DLD1 (cell line): ENCODE results near the gene SLC16A7.
"Not testable (repeated sequence)": the region's sequence is repeated elsewhere in the genome, so short reads cannot be mapped to it uniquely, and the experiment has no call there.

ENCODE experiments used
- in situ Hi-C: cut with HindIII; loops from 2 replicates; pipeline ENCODE4 v1.10.0; 2017; ENCODE audit warnings: low sequenced_read_pairs

The SLC16A7 gene

DNA sequence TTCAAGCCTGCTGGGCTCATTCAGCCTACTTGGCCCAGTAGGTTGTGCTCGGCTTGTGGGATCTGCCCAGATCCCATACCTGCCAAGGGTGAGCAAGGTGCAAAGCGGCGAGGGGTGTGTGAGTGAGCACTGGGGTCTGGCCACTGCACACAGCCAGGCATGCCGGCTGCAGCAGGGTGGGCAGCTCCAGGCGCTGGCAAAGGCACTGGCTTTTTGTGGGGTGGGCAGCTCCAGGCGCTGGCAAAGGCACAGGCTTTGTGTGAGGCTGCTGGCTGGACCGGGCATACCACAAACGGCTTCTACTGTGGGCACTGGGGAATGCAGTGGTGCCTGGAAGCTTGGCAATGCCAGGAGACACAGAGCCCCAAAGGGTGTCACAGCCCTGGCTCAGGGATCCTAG lies 137.4 kb downstream of the SLC16A7 start:
- in situ Hi-C loops = no loop called here

DNA sequence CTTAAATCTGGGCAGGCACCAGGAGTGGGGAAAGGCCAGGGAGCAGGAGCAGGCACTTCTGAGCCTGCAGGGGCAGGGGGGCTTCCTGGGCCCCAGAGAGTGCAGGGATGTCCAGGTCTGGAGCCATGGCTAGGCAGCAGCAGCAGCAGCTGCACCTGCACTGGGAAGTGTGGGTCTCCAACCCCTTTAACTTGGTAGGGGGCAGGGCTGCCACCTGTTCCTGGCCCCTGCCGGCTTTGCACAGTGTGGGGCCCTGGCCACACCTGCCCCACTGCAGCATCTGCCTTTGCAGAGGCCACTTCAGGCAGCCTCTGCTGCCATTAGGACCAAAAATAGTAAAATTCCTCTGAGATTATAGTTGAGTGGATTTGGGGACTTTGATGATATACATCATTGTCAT lies 138.5 kb downstream of the SLC16A7 start:
- in situ Hi-C loops = no loop called here

DNA sequence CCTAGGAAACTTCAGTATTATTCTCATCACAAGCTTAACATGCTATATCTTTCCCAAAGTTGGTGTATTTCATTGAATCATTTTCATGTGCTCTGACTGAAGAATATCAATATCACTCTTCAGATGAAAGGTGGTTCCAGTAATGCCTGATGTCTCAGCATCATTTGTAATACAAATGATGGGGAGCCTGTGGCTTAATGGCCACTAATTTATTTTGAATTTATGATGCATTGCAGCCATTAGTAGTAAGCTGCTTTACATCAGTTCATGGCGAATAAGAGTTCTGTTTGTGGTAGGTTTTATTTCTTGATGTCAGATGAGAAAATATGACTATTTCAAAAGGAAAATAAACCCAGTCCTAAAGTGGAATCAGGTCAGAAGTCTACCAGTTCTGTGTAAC lies 139.4 kb downstream of the SLC16A7 start:
- in situ Hi-C loops = no loop called here

DNA sequence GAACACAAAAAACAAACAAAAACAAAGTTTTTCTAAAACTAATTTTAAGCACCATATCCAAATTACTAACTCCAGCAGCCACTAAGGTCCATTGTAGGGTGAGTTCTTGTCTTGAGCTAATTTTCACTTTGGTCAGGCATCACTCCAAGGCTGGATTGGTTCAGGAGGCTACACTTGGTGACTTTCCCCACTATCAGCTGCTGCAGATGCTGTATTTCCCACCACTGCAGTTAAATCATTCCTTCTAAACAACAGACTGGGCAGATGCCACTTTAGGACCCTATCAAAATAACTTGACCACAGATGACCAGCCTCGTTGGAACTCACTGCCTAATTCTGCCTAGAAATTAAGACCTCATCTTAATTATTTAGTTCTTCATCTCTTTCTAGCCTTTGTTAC lies 140.5 kb downstream of the SLC16A7 start:
- in situ Hi-C loops = no loop called here

DNA sequence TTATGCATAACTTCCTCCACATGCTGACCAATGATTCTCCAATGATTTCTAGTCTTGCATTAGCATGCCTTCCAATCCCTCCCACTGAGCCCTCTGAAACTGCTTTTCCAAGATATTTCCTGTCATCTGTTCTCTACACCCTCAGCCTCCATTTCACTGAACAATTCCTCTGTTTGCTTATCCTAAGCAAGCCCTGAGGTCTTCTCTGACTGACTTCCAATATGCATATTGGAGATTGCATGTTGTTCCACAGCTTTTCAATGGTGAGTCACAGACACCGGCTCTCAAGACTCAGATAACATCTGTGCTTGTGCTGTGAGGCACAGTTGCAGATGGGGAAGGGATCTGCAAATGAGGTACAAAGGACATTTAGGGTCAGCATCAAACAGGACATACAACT lies 141.0 kb downstream of the SLC16A7 start:
- in situ Hi-C loops = no loop called here

DNA sequence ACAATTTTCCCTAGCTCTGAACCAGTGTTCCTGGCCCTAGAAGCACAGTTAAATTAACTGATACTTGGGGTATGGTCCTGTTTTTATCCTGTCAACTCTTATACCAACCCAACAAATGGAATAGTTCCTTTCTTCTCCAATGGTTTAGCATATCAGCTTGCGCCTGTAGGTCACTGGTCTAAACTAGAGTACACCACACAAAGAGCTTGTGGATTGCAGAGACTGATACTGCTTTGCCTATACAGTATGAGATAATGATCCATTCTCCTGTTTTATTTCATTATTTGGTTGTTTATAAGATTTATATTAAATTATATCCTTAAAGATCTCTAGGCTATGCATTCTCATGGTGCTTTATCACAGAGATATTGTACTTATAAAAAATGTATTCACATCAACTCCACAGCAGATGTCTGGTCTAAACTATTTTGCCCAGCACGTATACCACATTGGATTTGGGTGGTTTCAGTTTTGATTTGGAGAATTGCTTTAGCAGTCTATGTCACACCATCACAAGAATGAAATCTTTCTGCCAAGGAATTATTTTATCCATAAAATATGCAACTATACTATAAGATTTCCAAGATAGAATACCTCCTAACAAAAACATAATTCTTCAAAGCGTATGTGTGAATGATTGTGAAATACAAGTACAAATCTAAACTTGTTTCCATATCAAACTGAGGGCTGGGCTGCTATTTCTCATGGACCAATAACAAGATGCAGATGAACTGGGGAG lies 142.1 kb downstream of the SLC16A7 start:
- in situ Hi-C loops = no loop called here

DNA sequence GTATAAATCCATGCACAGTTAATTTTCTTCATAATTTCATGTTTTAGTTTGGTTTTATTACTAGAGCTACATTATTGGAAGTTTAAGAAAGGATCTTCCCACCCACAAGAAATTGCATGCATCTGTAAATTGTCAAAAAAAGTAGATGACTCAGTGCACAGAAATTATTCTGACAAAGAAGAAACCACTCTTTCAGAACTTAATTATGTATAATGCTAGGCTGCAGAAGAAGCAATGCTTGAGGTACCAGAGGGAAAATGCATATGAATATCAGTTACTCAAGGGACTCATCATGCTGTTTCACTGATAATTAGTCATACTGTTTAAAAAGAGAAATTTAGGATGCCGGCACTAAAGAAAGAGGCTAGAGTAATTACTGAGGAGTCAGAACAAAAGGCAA lies 147.0 kb downstream of the SLC16A7 start:
- in situ Hi-C loops = no loop called here

DNA sequence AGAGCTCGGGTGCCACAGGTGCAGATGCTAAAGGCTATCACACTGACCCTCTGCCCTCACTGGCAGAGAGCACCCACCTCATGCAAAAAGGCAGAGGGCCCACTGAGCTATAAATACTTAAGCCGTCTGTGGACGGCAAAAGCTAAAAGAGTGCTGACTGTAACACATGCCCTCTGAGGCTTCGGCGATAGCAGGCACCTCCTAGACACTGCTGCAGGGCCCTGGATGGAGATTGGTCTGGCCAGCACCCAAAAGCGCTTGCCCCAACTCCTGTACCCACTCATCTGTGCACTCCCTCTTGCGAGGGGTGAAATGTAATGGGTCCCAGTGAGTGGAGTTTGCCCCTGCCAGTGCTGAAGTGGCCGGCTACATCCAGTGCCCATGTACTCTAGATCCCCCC lies 148.7 kb downstream of the SLC16A7 start:
- in situ Hi-C loops = no loop called here

DNA sequence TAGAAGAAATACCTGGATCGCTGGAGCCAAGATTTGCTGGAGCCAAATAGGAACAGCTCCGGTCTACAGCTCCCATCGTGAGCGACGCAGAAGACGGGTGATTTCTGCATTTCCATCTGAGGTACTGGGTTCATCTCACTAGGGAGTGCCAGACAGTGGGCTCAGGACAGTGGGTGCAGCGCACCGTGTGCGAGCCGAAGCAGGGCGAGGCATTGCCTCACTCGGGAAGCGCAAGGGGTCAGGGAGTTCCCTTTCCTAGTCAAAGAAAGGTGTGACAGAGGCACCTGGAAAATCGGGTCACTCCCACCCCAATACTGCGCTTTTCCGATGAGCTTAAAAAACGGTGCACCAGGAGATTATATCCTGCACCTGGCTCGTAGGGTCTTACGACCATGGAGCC lies 155.3 kb downstream of the SLC16A7 start:
- in situ Hi-C loops = not testable (repeated sequence)

DNA sequence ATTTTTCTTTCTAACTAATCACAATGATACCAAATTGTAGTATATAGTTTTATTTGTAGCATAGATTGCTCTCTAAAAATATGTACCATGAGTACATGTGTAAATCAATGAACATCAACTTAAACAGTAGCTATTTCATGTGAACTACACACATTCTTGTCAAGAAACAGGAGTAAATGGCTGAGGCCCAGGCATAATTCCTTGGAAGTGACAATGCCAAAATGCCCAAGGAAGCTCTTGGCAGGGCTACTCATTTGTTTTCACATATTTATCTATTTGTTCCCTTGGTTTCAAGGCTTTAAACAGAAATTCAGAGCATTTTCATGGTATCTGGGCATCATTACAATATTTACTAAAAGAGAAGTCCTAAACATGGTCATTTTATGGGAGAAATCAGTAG lies 165.7 kb downstream of the SLC16A7 start:
- in situ Hi-C loops = no loop called here

DNA sequence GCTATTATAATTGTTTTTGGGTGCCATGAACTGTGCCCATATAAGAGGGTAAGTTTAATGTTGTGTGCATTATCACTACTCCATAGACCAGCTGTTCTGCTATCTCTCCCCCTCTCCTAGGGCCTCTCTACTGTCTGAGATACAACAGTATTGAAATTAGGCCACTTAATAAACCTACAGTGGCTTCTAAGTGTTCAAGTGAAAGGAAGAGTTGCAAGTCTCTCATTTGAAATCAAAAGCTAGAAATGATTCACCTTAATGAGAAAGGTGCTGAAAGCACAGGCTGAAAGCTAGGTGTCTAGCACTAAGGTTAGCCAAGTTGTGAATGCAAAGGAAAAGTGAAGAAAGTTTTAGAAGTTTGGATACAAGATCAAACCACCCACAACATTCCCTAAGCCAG lies 168.0 kb downstream of the SLC16A7 start:
- in situ Hi-C loops = no loop called here

DNA sequence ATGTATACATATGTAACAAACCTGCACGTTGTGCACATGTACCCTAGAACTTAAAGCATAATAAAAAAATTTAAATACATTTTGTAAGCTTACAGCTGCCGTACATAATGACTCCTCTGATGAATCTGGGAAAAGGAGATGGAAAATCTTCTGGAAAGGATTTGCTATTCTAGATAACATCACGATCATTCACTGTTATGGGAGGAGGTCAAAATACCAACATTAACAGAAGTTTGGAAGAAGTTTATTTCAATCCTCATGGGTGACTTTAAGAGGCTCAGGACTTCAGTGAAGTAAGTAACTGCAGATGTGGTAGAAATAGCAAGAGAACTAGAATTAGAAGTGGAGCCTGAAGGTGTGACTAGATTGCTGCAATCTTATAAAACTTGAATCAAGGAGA lies 172.2 kb downstream of the SLC16A7 start:
- in situ Hi-C loops = no loop called here

DNA sequence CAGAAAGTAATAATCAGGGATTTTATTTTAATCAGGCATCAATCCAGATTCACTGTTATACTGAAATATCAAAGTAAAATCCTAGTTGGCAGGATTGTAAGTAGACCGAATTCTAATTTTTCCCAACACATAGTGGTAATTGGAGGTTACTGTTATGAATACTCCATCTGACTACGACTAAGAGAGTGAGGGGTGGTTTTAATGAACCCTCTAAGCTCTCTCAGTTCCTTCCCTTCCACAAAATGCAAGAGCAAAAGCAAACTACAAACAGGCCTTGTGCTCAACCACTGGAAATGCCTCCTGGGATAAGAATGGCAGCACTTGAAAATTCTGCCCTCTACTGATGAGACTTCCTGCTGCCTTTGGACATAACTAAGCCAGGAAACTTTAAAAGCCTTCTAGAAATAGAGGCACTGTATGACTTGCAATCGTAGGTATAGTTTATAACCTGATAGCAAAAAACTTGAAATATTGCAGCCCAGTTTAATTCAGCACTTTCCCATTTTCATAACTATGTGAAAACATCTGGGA lies 184.8 kb downstream of the SLC16A7 start:
- in situ Hi-C loops = no loop called here

DNA sequence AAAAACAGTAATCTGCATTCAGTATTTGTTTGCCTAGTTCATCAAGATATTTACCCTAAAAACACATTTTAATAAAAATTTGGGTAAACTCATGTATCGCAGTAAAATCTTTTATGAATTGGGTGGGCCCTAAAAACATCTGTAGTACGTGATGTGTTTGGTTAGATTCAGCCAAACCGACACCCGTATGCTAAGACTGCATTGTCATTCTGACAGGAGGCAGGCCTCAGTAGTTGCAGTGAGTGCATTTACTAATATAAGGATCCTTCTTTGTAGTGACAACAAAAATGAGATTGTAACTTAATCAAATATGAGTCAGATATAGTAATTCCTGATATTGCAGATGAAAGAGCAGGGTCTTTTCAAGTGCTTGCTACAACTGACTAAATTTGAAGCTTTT lies 191.8 kb downstream of the SLC16A7 start:
- in situ Hi-C loops = no loop called here

DNA sequence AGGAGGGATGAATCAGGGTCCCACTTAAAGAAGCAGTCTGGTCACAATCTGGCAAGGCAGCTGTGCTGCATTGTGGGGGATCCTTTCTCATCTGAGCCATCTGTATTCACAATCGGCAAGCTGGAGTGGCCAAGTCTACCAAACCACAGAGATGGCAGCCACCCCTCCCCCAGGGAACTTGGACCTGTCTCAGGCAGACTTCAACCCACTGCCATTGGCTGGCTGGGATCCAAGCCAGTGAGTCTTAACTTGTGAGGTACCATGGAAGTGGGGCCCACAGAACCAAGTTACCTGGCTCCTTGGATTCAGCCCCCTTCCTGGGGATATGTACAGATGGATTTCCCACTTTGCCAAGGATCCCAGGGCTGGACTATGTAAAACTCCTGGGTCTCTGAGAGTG lies 196.8 kb downstream of the SLC16A7 start:
- in situ Hi-C loops = no loop called here

DNA sequence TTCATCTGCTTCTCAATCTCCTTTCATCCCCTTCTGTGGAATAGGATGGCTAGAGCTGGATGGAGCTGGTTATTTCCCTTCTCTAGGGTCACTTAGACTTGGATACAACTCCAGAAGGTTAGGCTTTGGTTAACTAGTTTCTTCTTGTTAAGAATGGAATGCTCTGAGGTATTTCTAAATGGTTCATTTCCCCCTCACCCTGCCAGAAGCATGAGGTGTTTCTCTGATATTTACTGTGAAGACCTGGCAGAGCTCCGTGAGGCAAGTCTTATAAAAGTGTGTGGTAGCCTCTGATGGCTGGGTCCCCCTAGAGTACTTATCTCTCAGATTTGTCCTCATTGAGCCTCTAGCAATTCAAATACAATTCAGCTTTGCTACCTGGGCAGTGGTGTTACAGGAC lies 207.9 kb downstream of the SLC16A7 start:
- in situ Hi-C loops = no loop called here

DNA sequence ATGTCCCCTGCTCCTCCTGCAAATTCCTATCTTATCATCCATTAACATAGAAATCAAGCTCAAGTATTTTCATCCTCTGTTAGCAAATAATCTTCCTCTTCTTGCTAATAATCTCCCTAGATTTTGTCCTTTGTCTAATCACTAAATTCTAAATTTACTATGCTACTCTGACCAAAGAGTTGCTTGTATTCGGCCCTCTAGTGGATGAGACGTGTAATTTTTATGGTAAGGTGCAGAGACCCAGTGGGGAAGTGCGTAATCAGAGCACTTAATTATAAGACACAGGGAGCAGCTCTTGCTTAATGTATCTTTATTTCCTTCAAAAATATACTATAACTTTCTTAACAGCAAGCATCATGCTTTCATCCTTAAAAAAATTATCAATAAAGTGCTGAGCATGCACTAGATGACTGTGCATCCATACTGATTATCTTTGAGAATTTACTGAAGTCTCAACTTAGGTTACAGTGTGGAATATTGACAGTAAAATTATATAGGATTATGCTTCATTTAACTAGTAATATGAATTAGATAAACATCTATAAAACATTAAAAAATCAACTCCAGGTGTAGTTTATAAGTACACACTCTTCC lies 212.6 kb downstream of the SLC16A7 start:
- in situ Hi-C loops = no loop called here

DNA sequence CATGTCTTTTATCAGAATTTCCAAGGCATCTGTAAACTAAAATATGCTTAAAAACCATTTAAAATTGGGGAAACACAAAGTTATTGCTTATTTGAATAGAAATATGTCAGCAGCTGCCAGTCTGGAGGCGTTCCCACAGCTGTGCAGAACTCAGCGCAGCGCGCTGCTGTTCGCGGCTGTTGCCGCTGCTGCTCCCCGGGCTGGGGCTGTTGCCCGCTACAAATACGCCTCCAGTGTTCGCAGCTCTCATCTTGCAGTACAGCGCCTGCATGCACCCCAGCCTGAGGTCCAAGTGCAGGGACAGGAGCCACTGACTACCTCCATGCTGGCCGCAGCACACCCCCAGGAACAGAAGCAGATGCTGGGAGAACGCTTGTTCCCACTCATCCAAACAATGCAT lies 216.2 kb downstream of the SLC16A7 start:
- in situ Hi-C loops = no loop called here

DNA sequence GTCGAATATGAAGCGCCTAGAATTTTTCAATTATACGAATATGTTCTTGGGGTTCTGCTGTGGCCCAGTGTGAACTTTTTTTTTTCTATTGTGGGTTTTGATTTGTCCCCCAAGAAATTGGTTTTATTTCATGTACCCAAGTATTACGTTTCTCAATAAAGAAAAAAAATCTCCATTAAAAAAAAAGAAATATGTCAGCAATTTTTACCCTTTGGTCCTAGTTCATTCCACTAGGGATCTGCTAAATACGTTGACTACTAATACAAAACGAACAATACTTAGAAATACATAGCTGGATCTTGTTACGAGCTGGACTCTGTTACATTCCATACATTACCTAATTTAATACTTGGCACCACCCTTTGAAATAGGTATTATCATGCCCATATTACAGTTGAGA lies 216.9 kb downstream of the SLC16A7 start:
- in situ Hi-C loops = no loop called here

DNA sequence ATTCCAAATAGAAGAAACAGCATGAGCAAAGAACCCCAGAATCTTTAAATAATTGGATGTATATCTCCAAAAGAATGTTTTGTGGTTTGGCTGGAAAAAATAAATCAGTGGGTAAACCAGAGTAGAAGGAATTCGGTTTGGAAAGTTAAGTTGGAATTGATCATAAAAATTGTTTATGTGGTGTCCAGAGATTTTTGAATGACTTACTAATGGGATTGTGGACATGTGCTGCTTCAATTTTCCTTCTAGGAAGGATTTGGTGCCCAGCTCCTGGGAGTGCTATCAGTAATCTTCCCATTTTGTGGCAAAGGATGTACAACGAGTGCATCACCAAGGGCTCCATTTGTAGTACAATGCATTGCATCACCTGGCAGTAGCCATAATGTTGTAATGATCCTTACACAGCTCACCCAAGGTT lies 224.8 kb downstream of the SLC16A7 start:
- in situ Hi-C loops = no loop called here

DNA sequence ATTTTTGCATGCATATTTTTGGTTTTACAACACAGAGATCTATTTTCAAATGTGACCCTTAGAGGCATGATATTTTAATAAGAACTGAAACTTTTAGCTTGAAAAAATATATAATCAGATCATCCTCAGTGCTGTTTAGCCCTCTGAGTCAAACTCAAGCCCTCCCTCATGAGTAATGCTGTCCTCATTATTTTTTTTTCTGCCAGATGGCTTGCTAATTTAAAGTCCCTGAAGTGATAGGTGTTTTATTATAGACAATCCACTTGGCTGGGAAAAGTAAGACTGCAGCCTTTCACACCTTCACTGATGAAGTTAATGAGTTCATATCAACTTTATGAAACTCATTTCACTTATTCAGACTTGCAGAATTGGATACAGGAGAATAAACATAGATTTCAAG lies 227.7 kb downstream of the SLC16A7 start:
- in situ Hi-C loops = no loop called here

DNA sequence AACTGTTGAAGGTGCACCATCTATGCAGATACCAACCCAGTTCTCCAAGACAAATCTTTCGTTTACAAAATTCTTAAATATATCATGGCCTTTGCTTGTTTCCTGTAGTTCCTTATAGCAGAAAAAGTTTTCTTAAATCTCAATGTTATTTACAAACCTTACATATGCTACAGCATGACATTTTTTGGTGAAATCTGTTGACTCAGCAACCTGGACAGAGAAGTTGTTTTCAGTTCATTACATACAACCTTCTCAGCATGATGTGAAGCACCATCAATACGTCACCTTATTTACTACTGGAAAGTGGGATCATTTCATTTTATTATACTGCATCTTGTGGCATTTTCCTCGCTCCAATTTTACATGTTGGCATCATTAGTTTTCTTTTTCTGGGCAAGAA lies 231.9 kb downstream of the SLC16A7 start:
- in situ Hi-C loops = no loop called here

DNA sequence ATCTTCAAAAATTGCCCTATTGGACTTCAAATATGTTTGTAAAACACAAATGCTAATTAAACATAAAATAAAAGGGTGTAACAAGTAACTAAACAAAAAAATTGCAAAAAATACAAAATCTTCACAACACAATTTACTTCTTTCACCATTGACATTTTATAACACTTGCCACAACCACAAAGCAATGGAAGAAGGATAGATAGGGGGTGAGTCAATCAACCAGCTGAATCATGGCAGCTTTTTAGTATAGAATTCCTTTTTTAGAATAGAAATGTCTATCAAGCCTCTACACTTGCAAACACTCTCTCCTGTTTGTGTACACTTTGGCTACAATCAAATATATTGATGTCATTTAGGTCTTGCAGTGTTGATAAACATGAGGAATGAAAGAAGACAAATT lies 232.7 kb downstream of the SLC16A7 start:
- in situ Hi-C loops = no loop called here
